ENCODE measurements around the gene GKN1. TPM values are rescaled to one million over a fixed set of nuclear protein-coding genes. Genes with fewer than 3 reads are reported as not detected.

Gene GKN1
- total and polyA plus RNA-seq, 2 donors (not counting 3 experiments of a cell fraction or from before 2014, with no cell fraction given) = not detected

DNA sequence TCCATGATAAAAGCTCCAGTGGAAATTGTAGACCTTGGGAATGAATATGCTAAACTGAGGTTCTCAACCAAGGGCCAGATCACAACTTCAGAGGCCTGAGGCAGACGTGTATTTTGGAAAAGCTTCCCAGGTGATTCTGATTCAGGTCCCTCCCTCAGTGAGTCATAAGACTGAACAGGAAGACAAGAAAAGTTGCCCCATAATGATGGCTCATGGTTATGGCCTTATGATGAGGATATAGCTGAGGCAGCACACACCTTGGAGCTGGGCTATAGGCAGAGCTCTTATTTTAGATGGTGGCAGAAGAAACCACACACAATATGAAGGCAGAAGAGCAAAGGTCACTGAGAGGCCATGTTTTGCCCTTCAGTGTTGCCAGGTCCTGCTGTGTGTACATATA is 48.1 kb downstream of the GKN1 start:
- CTCF ChIA-PET = interaction anchor here (1.0 to 1.6 kb wide), 3 partner anchors 8 to 285 kb away, joined by 3 to 4 read pairs (median 3); partner anchors contain the start of gene ANTXR1
- dilution Hi-C loops (cut with MboI; ENCODE audit: extremely low pct_ligation_motif_present, low sequenced_read_pairs) (no loop called here), intact Hi-C loops (cut with micrococcal nuclease) (no loop called here)
- no peak for TF ChIP-seq POLR2A (IDR thresholded peaks at IDR 0.05; ENCODE audit: low read depth, low read length)
- TF ChIP-seq, protein P1, sequence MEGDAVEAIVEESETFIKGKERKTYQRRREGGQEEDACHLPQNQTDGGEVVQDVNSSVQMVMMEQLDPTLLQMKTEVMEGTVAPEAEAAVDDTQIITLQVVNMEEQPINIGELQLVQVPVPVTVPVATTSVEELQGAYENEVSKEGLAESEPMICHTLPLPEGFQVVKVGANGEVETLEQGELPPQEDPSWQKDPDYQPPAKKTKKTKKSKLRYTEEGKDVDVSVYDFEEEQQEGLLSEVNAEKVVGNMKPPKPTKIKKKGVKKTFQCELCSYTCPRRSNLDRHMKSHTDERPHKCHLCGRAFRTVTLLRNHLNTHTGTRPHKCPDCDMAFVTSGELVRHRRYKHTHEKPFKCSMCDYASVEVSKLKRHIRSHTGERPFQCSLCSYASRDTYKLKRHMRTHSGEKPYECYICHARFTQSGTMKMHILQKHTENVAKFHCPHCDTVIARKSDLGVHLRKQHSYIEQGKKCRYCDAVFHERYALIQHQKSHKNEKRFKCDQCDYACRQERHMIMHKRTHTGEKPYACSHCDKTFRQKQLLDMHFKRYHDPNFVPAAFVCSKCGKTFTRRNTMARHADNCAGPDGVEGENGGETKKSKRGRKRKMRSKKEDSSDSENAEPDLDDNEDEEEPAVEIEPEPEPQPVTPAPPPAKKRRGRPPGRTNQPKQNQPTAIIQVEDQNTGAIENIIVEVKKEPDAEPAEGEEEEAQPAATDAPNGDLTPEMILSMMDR (IDR thresholded peaks at IDR 0.05; ENCODE audit: extremely low read depth in 1 of 2, insufficient read depth in 1 of 2, low read depth in 1 of 2, low read length in 2 of 2) = no peak
- no peak for TF ChIP-seq GATA2 (IDR thresholded peaks at IDR 0.05; ENCODE audit: insufficient read depth, insufficient read length, low read depth, low read length)
- no peak for TF ChIP-seq FOS (IDR thresholded peaks at IDR 0.05; ENCODE audit: borderline replicate concordance, insufficient read depth, low read length)
- no peak for TF ChIP-seq POLR2AphosphoS5 (IDR thresholded peaks at IDR 0.05; ENCODE audit: insufficient read depth, low read depth, low read length)
- TF ChIP-seq JUN (IDR thresholded peaks at IDR 0.05; ENCODE audit: borderline replicate concordance, insufficient read depth, insufficient read length, low read depth) = no peak
- TF ChIP-seq, protein P2, sequence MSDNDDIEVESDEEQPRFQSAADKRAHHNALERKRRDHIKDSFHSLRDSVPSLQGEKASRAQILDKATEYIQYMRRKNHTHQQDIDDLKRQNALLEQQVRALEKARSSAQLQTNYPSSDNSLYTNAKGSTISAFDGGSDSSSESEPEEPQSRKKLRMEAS (IDR thresholded peaks at IDR 0.05; ENCODE audit: insufficient read depth, insufficient read length) = no peak
- no peak for TF ChIP-seq MYC (IDR thresholded peaks at IDR 0.05; ENCODE audit: low read depth, low read length)
- no peak for TF ChIP-seq EZH2 (IDR thresholded peaks at IDR 0.05; ENCODE audit: borderline replicate concordance, low read depth, low read length, severe bottlenecking)
- no peak overlapping the region for H3K4me3 ChIP-seq (replicated peaks in 1 of 3; ENCODE audit: insufficient read depth in 1 of 3, low read depth in 1 of 3, low read length in 3 of 3)
- peaks cover 3% of the 10 kb centered on the region for H3K4me1 ChIP-seq (ENCODE audit: control insufficient read depth, extremely low read depth, insufficient read depth, low read length)
- no peak overlapping the region for H2AFZ ChIP-seq (ENCODE audit: low read depth, low read length)
- H3K27me3 ChIP-seq (ENCODE audit: control insufficient read depth in 2 of 2, insufficient read depth in 2 of 2, low read length in 2 of 2) = peaks cover 0 to 4% of the 10 kb centered on the region in 2 experiments
- no peak overlapping the region for H3K9ac ChIP-seq (replicated peaks; ENCODE audit: extremely low read depth, insufficient read depth, low read length)
- H4K20me1 ChIP-seq (replicated peaks; ENCODE audit: control insufficient read depth, extremely low read depth, insufficient read depth, low read length) = no peaks in the 10 kb centered on the region
- no peaks in the 10 kb centered on the region for H3K79me2 ChIP-seq (ENCODE audit: control insufficient read depth, insufficient read depth, low read length)
- no TSS peak for BruUV-seq (replicated peaks)
- H3K36me3 ChIP-seq (ENCODE audit: control insufficient read depth in 2 of 2, extremely low read depth in 1 of 2, insufficient read depth in 2 of 2, low read length in 2 of 2) = no peaks in the 10 kb centered on the region
- H3K27ac ChIP-seq (ENCODE audit: insufficient read depth, low read depth, low read length) = no peak overlapping the region
- POLR2A ChIA-PET = no interaction called here
- H3K4me2 ChIP-seq (ENCODE audit: insufficient read depth, low read length) = no peak overlapping the region
- DNase-seq (ENCODE audit: low read depth, low spot score) (no peak), FAIRE-seq (no peak)
- H3K9me1 ChIP-seq (replicated peaks; ENCODE audit: control insufficient read depth, extremely low read depth, insufficient read depth, low read length) = no peaks in the 10 kb centered on the region
- H3K9me3 ChIP-seq (replicated peaks; ENCODE audit: control insufficient read depth, insufficient read depth, low read length) = no peaks in the 10 kb centered on the region

All from endothelial cell of umbilical vein (primary cell).